H1 (cell line): Measurements from ENCODE around the gene TBC1D32. TPM values are rescaled to one million over a fixed set of nuclear protein-coding genes. Genes with fewer than 3 reads are reported as not detected.

ENCODE experiments used
- CTCF ChIA-PET: fragments of 300-600 bp; sonication (Branson Sonifier 250); formaldehyde crosslinking; loops from one replicate; lab custom pipeline; 2021; ENCODE audit not compliant: partially characterized antibody; lab: Charles Lee
- POLR2A ChIA-PET: fragments of 300-600 bp; sonication (Branson Sonifier 250); formaldehyde crosslinking; loops from one replicate; lab custom pipeline; 2021; ENCODE audit warnings: inconsistent platforms; ENCODE audit not compliant: partially characterized antibody; lab: Charles Lee
- DNase-seq, 2 experiments: peaks; one replicate each; pipeline versions ENCODE4 v3.0.0 to v3.0.0-alpha.2; 2010 to 2022; ENCODE audit warnings: low spot score in 2 of 2, low read depth in 1 of 2, mixed read lengths in 1 of 2
- FAIRE-seq: peaks from 2 replicates; lab custom pipeline; 2011; peaks lifted over from hg19 to GRCh38; lab: Jason Lieb, UNC
- H2AFZ ChIP-seq: 2 replicates; pipeline ENCODE4 v1.8.1; 2012; ENCODE audit warnings: low read length, inconsistent platforms
- H2AK5ac ChIP-seq: 2 replicates; pipeline ENCODE4 v1.6.1; 2013; ENCODE audit warnings: low read depth, low read length
- H2BK120ac ChIP-seq: replicated peaks from 2 replicates; pipeline ENCODE3; 2013; ENCODE audit warnings: low read depth, low read length, inconsistent platforms
- H2BK12ac ChIP-seq: 2 replicates; pipeline ENCODE4 v1.6.1; 2013; ENCODE audit warnings: low read depth, low read length
- H2BK15ac ChIP-seq: 2 replicates; pipeline ENCODE4 v1.6.1; 2013; ENCODE audit warnings: low read length
- H2BK20ac ChIP-seq: 2 replicates; pipeline ENCODE4 v1.6.1; 2013; ENCODE audit warnings: low read length
- H2BK5ac ChIP-seq: 2 replicates; pipeline ENCODE4 v1.6.1; 2013; ENCODE audit warnings: low read depth, low read length
- H3K14ac ChIP-seq: 2 replicates; pipeline ENCODE4 v1.6.1; 2013; ENCODE audit warnings: inconsistent platforms; ENCODE audit not compliant: insufficient read length
- H3K18ac ChIP-seq: 2 replicates; pipeline ENCODE4 v1.6.1; 2013; ENCODE audit warnings: low read length; ENCODE audit errors: extremely low read depth
- H3K23ac ChIP-seq: 2 replicates; pipeline ENCODE4 v1.6.1; 2013; ENCODE audit warnings: inconsistent platforms; ENCODE audit not compliant: insufficient read length
- H3K23me2 ChIP-seq: 2 replicates; pipeline ENCODE4 v1.6.1; 2013; ENCODE audit warnings: low read depth, low read length
- H3K27ac ChIP-seq: 2 replicates; pipeline ENCODE4 v1.6.1; 2011; ENCODE audit warnings: low read depth, low read length, inconsistent platforms
- H3K27me3 ChIP-seq, 4 experiments: replicated peaks in 1 of 4; 1 replicate in 1 of 4; 2 replicates in 3 of 4; pipeline versions ENCODE4 v1.6.1 to v1.8.1; 2011 to 2013; ENCODE audit warnings: low read length in 3 of 4, mild to moderate bottlenecking in 3 of 4, inconsistent platforms in 2 of 4, mixed read lengths in 2 of 4, moderate library complexity in 1 of 4; ENCODE audit not compliant: control insufficient read depth in 3 of 4, insufficient read depth in 3 of 4; ENCODE audit errors: extremely low read depth in 1 of 4
- H3K36me3 ChIP-seq, 4 experiments: 2 replicates each; pipeline versions ENCODE4 v1.6.1 to v1.8.1; 2011 to 2013; ENCODE audit warnings: mild to moderate bottlenecking in 4 of 4, low read length in 3 of 4, moderate library complexity in 2 of 4, control low read depth in 1 of 4, inconsistent platforms in 1 of 4; ENCODE audit not compliant: insufficient read depth in 4 of 4, control insufficient read depth in 2 of 4
- H3K4ac ChIP-seq: replicated peaks from 2 replicates; pipeline ENCODE3; 2013; ENCODE audit warnings: low read length, low read depth, mixed read lengths, inconsistent platforms; ENCODE audit not compliant: insufficient read length
- H3K4me1 ChIP-seq, 4 experiments: replicated peaks in 1 of 4; 1 replicate in 1 of 4; 2 replicates in 3 of 4; pipeline versions ENCODE4 v1.6.1 to v1.8.1; 2011 to 2013; ENCODE audit warnings: low read length in 3 of 4, inconsistent platforms in 2 of 4, mixed read lengths in 1 of 4; ENCODE audit not compliant: insufficient read depth in 4 of 4, control insufficient read depth in 3 of 4
- H3K4me2 ChIP-seq, 2 experiments: 2 replicates each; pipeline versions ENCODE4 v1.6.1 to v1.8.1; 2011 to 2013; ENCODE audit warnings: low read depth in 2 of 2, low read length in 2 of 2, control low read depth in 1 of 2, inconsistent platforms in 1 of 2, mild to moderate bottlenecking in 1 of 2; ENCODE audit not compliant: insufficient read depth in 1 of 2
- H3K4me3 ChIP-seq, 4 experiments: fragments of 200-600, 300-600 bp in 1 of 4; sonication (generic), shearing (Covaris generic), sonication (Bioruptor Twin) in 1 of 4; 2 replicates each; pipeline versions ENCODE4 v1.5.1 to v1.8.1; 2011 to 2016; ENCODE audit warnings: low read length in 4 of 4, low read depth in 3 of 4, control low read depth in 2 of 4, inconsistent platforms in 2 of 4, mild to moderate bottlenecking in 2 of 4, mixed read lengths in 1 of 4, moderate library complexity in 1 of 4; ENCODE audit not compliant: insufficient read depth in 2 of 4; ENCODE audit errors: extremely low read depth in 1 of 4
- H3K56ac ChIP-seq: replicated peaks from 2 replicates; pipeline ENCODE3; 2013; ENCODE audit warnings: low read depth, mild to moderate bottlenecking, mixed read lengths, low read length, inconsistent platforms; ENCODE audit not compliant: insufficient read length
- H3K79me1 ChIP-seq: 2 replicates; pipeline ENCODE4 v1.6.1; 2013; ENCODE audit warnings: low read depth, low read length, control low read depth
- H3K79me2 ChIP-seq, 2 experiments: 2 replicates each; pipeline versions ENCODE4 v1.6.1 to v1.8.1; 2012 to 2013; ENCODE audit warnings: low read length in 2 of 2, mild to moderate bottlenecking in 2 of 2, inconsistent platforms in 1 of 2; ENCODE audit not compliant: insufficient read depth in 2 of 2, control insufficient read depth in 1 of 2
- H3K9ac ChIP-seq, 4 experiments: replicated peaks in 1 of 4; 1 replicate in 1 of 4; 2 replicates in 3 of 4; pipeline versions ENCODE4 v1.6.1 to v1.8.1; 2011 to 2013; ENCODE audit warnings: low read depth in 3 of 4, low read length in 3 of 4, control low read depth in 2 of 4, mild to moderate bottlenecking in 2 of 4, moderate library complexity in 2 of 4, inconsistent platforms in 1 of 4; ENCODE audit errors: extremely low read depth in 1 of 4
- H3K9me3 ChIP-seq, 2 experiments: 2 replicates each; pipeline versions ENCODE4 v1.6.1 to v1.8.1; 2012 to 2013; ENCODE audit warnings: mild to moderate bottlenecking in 2 of 2, moderate library complexity in 2 of 2, control low read depth in 1 of 2, inconsistent platforms in 1 of 2, low read depth in 1 of 2, low read length in 1 of 2, mixed read lengths in 1 of 2; ENCODE audit not compliant: insufficient read depth in 2 of 2
- H4K20me1 ChIP-seq, 2 experiments: replicated peaks in 1 of 2; 2 replicates each; pipeline versions ENCODE3 to v1.8.1; 2011 to 2013; ENCODE audit warnings: inconsistent platforms in 2 of 2, low read length in 2 of 2, mild to moderate bottlenecking in 1 of 2; ENCODE audit not compliant: insufficient read depth in 2 of 2, control insufficient read depth in 1 of 2
- H4K5ac ChIP-seq: 2 replicates; pipeline ENCODE4 v1.6.1; 2013; ENCODE audit warnings: low read length, low read depth, mixed read lengths, inconsistent platforms; ENCODE audit not compliant: insufficient read length
- H4K8ac ChIP-seq: 2 replicates; pipeline ENCODE4 v1.8.0; 2013; ENCODE audit warnings: mild to moderate bottlenecking, moderate library complexity, low read length, inconsistent platforms; ENCODE audit not compliant: insufficient read depth; ENCODE audit errors: extremely low read depth
- H4K91ac ChIP-seq: replicated peaks from 2 replicates; pipeline ENCODE3; 2013; ENCODE audit warnings: low read length, mixed read lengths, inconsistent platforms; ENCODE audit not compliant: insufficient read length
- ATF2 ChIP-seq: IDR thresholded peaks from 2 replicates; pipeline ENCODE4 v1.6.1; 2012; ENCODE audit warnings: low read length, inconsistent platforms
- BACH1 ChIP-seq: IDR thresholded peaks from 2 replicates; pipeline ENCODE4 v1.6.1; 2012; ENCODE audit warnings: low read length, improper control_type of control experiment
- CBX8 ChIP-seq: fragments of 300-800, 300-1000 bp; sonication (generic); IDR thresholded peaks from 2 replicates; pipeline ENCODE4 v1.7.1; 2016; ENCODE audit warnings: low read depth, low read length, borderline replicate concordance
- CREB1 ChIP-seq: IDR thresholded peaks from 2 replicates; pipeline ENCODE4 v1.6.1; 2012; ENCODE audit warnings: inconsistent platforms
- FOSL1 ChIP-seq: IDR thresholded peaks from 2 replicates; pipeline ENCODE4 v1.6.1; 2011; ENCODE audit warnings: mild to moderate bottlenecking, low read depth, low read length, moderate library complexity; ENCODE audit not compliant: insufficient read depth
- GABPA ChIP-seq: IDR thresholded peaks from 2 replicates; pipeline ENCODE4 v1.6.1; 2011; ENCODE audit warnings: mild to moderate bottlenecking, low read length, moderate library complexity, borderline replicate concordance; ENCODE audit not compliant: insufficient read depth
- HDAC6 ChIP-seq: IDR thresholded peaks from one replicate; pipeline ENCODE4 v1.7.1; 2012; ENCODE audit warnings: low read depth, mild to moderate bottlenecking, inconsistent platforms, low read length, moderate library complexity
- JUND ChIP-seq: IDR thresholded peaks from 2 replicates; pipeline ENCODE4 v1.6.1; 2011; ENCODE audit warnings: mild to moderate bottlenecking, improper control_type of control experiment, low read length
- KDM1A ChIP-seq: fragments of 200-600, 300-600 bp; sonication (generic); IDR thresholded peaks from 2 replicates; pipeline ENCODE4 v1.7.1; 2016; ENCODE audit warnings: mild to moderate bottlenecking, low read length, borderline replicate concordance
- RXRA ChIP-seq: IDR thresholded peaks from 2 replicates; pipeline ENCODE4 v1.6.1; 2011; ENCODE audit warnings: low read depth, mild to moderate bottlenecking, low read length, moderate library complexity; ENCODE audit not compliant: insufficient read depth
- SP2 ChIP-seq: IDR thresholded peaks from 2 replicates; pipeline ENCODE4 v1.6.1; 2012; ENCODE audit warnings: mild to moderate bottlenecking, low read length, inconsistent platforms
- ZNF274 ChIP-seq: IDR thresholded peaks from 2 replicates; pipeline ENCODE4 v1.7.0; 2012; ENCODE audit warnings: low read length, borderline replicate concordance; ENCODE audit errors: extremely low read depth
- WGBS, 2 experiments: shearing (Covaris generic) in 1 of 2; methylation state at CpG; one replicate each; pipeline versions ENCODE4 v1.1.6 to v1.1.7; 2013 to 2015; ENCODE audit warnings: low lambda C conversion rate in 2 of 2, mixed read lengths in 2 of 2, inconsistent platforms in 1 of 2, low coverage in 1 of 2, missing lambda C conversion rate in 1 of 2; ENCODE audit not compliant: insufficient replicate concordance in 2 of 2, insufficient coverage in 1 of 2, insufficient read length in 1 of 2; ENCODE audit errors: extremely low coverage in 1 of 2, missing lambda C conversion rate in 1 of 2; 5-methylcytosine and 5-hydroxymethylcytosine counted together
- polyA plus RNA-seq, 7 experiments: library from polyadenylated mRNA; depleted of rRNA in 3 of 7; stranded (reverse) in 5 of 7; unstranded in 2 of 7; fragments of >200 nt in 5 of 7; fragments of 200-250 nt in 2 of 7; gene quantifications; 1 replicate in 5 of 7; 2 replicates in 1 of 7; 4 replicates in 1 of 7; pipeline versions ENCODE4 v1.2.1 to v1.2.3, GENCODE V29; 2011 to 2013; ENCODE audit warnings: missing spikeins in 2 of 7, mixed read lengths in 2 of 7
- total RNA-seq: library from RNA; stranded (reverse); fragmentation: NEBNext Ultra II Directional; extraction: Animal tissue kit (Norgen Biotek cat#: 25700); gene quantifications from 2 replicates; pipeline ENCODE4 v1.2.1, GENCODE V29; 2021

TBC1D32 gene
- total and polyA plus RNA-seq, 2 of the 8 experiments (the other 6 are each of a cell fraction or from before 2014, with no cell fraction given) = 5.3 to 7.1 TPM

- FAIRE-seq (no peak), DNase-seq (no peak)
- Histone ChIP-seq H3K14ac (no peak overlapping the region), H3K9me3 (no peaks in the 10 kb centered on the region), H3K56ac (no peak overlapping the region), H4K20me1 (no peaks in the 10 kb centered on the region), H3K27me3 (no peaks in the 10 kb centered on the region), H3K23ac (no peak overlapping the region), H3K18ac (no peak overlapping the region), H4K8ac (no peak overlapping the region), H4K5ac (no peak overlapping the region), H3K79me1 (no peaks in the 10 kb centered on the region), H3K4ac (no peak overlapping the region), H2BK120ac (no peak overlapping the region), H3K23me2 (peaks cover 4% of the 10 kb centered on the region; the same call in 1 of the 2 replicates), H3K36me3 (no peaks in the 10 kb centered on the region), H2BK15ac (no peak overlapping the region), H3K27ac (no peak overlapping the region), H3K9ac (no peak overlapping the region), H2BK20ac (no peak overlapping the region), H3K4me2 (no peak overlapping the region), H2BK12ac (no peak overlapping the region), H2AK5ac (no peak overlapping the region), H2BK5ac (no peak overlapping the region), H2AFZ (no peak overlapping the region), H3K4me3 (no peak overlapping the region), H4K91ac (no peak overlapping the region), H3K79me2 (no peaks in the 10 kb centered on the region), H3K4me1 (peaks cover 0 to 3% (median 0%) of the 10 kb centered on the region in 4 experiments; a peak in 1 of 7 replicates)
- ChIA-PET POLR2A (no interaction called here), CTCF (no interaction called here)
- no peak for TF ChIP-seq KDM1A
- no peak for TF ChIP-seq BACH1
- no peak for TF ChIP-seq HDAC6
- TF ChIP-seq RXRA = no peak
- TF ChIP-seq CBX8 = no peak
- no peak for TF ChIP-seq ZNF274
- no peak for TF ChIP-seq SP2
- no peak for TF ChIP-seq JUND
- no peak for TF ChIP-seq GABPA
- no peak for TF ChIP-seq FOSL1
- no peak for TF ChIP-seq CREB1
- TF ChIP-seq ATF2 = no peak
- whole genome bisulfite sequencing, 2 experiments = 89% methylated on average over 1 of the region's 1 CpG; no CpG with 5 or more reads in 1 of the 2 experiments
Observed at GRCh38 chr6:121188356-121188755, 145.9 kb downstream of the TBC1D32 start.
